Trophoblast cell (in vitro differentiated cells and primary cell): ENCODE data around the gene UBE2J2.

Experiments
- DNase-seq, 2 donors: peaks; one replicate each; pipeline ENCODE4 v3.0.0-alpha.2; 2016
- H2AFZ ChIP-seq: 2 replicates; pipeline ENCODE4 v1.6.1; 2013; ENCODE audit warnings: low read length, moderate library complexity, mild to moderate bottlenecking; ENCODE audit not compliant: insufficient read depth, poor library complexity
- H2AK5ac ChIP-seq: 2 replicates; pipeline ENCODE4 v1.6.1; 2013; ENCODE audit warnings: mild to moderate bottlenecking, low read length
- H2BK120ac ChIP-seq: 2 replicates; pipeline ENCODE4 v1.6.1; 2013; ENCODE audit warnings: low read length, mild to moderate bottlenecking, moderate library complexity; ENCODE audit not compliant: insufficient read depth, poor library complexity
- H2BK12ac ChIP-seq: 2 replicates; pipeline ENCODE4 v1.6.1; 2013; ENCODE audit warnings: mild to moderate bottlenecking, low read length, moderate library complexity
- H2BK5ac ChIP-seq: 2 replicates; pipeline ENCODE4 v1.6.1; 2013; ENCODE audit warnings: low read length, low read depth, moderate library complexity, mild to moderate bottlenecking; ENCODE audit not compliant: poor library complexity
- H3K14ac ChIP-seq: 2 replicates; pipeline ENCODE4 v1.6.1; 2013; ENCODE audit warnings: mild to moderate bottlenecking, low read length
- H3K18ac ChIP-seq: 2 replicates; pipeline ENCODE4 v1.6.1; 2013; ENCODE audit warnings: mild to moderate bottlenecking, low read length
- H3K23ac ChIP-seq: 2 replicates; pipeline ENCODE4 v1.6.1; 2013; ENCODE audit warnings: low read length
- H3K27ac ChIP-seq: 2 replicates; pipeline ENCODE4 v1.5.1; 2013; ENCODE audit warnings: low read depth, mild to moderate bottlenecking, inconsistent platforms, low read length, moderate library complexity
- H3K27me3 ChIP-seq: 2 replicates; pipeline ENCODE4 v1.6.1; 2013; ENCODE audit warnings: inconsistent platforms, mild to moderate bottlenecking, low read length, moderate library complexity; ENCODE audit not compliant: insufficient read depth
- H3K36me3 ChIP-seq, 2 experiments: 1 replicate in 1 of 2; 2 replicates in 1 of 2; pipeline ENCODE4 v1.6.1; 2013; ENCODE audit warnings: low read length in 2 of 2, mild to moderate bottlenecking in 2 of 2, moderate library complexity in 1 of 2; ENCODE audit not compliant: insufficient read depth in 2 of 2, control insufficient read depth in 1 of 2
- H3K4ac ChIP-seq: 2 replicates; pipeline ENCODE4 v1.6.1; 2013; ENCODE audit warnings: low read depth, mild to moderate bottlenecking, low read length, moderate library complexity
- H3K4me1 ChIP-seq, 2 experiments: 1 replicate in 1 of 2; 2 replicates in 1 of 2; pipeline ENCODE4 v1.6.1; 2013; ENCODE audit warnings: low read length in 2 of 2, mild to moderate bottlenecking in 2 of 2, moderate library complexity in 1 of 2; ENCODE audit not compliant: insufficient read depth in 2 of 2, control insufficient read depth in 1 of 2
- H3K4me2 ChIP-seq: 2 replicates; pipeline ENCODE4 v1.6.1; 2013; ENCODE audit warnings: inconsistent platforms, mild to moderate bottlenecking, low read length, moderate library complexity
- H3K4me3 ChIP-seq: 2 replicates; pipeline ENCODE4 v1.5.1; 2013; ENCODE audit warnings: mild to moderate bottlenecking, low read depth, low read length, inconsistent platforms
- H3K79me1 ChIP-seq: one replicate; pipeline ENCODE4 v1.6.1; 2013; ENCODE audit warnings: low read length
- H3K79me2 ChIP-seq: 2 replicates; pipeline ENCODE4 v1.6.1; 2013; ENCODE audit warnings: low read length, mild to moderate bottlenecking; ENCODE audit not compliant: control insufficient read depth, insufficient read depth, poor library complexity
- H3K9ac ChIP-seq: 2 replicates; pipeline ENCODE4 v1.6.1; 2013; ENCODE audit warnings: mild to moderate bottlenecking, low read length
- H3K9me3 ChIP-seq: 2 replicates; pipeline ENCODE4 v1.6.1; 2013; ENCODE audit warnings: low read depth, mild to moderate bottlenecking, control low read depth, inconsistent platforms, low read length; ENCODE audit not compliant: insufficient read depth
- H4K12ac ChIP-seq: 2 replicates; pipeline ENCODE4 v1.6.1; 2013; ENCODE audit warnings: low read depth, mild to moderate bottlenecking, low read length, moderate library complexity
- H4K8ac ChIP-seq: 2 replicates; pipeline ENCODE4 v1.6.1; 2013; ENCODE audit warnings: low read depth, mild to moderate bottlenecking, low read length, moderate library complexity
- H4K91ac ChIP-seq: one replicate; pipeline ENCODE4 v1.6.1; 2013; ENCODE audit warnings: low read depth, mild to moderate bottlenecking, low read length, moderate library complexity
- WGBS: extraction: QIAGEN DNeasy Blood & Tissue Kit; methylation state at CpG from one replicate; pipeline ENCODE4 v1.1.7; 2013; ENCODE audit warnings: missing lambda C conversion rate; ENCODE audit not compliant: insufficient read length, insufficient coverage; ENCODE audit errors: extremely low coverage; 5-methylcytosine and 5-hydroxymethylcytosine counted together

Gene UBE2J2

GRCh38 chr1:1216770-1217620 is 56.7 kb downstream of the UBE2J2 start:
- Histone ChIP-seq H2AK5ac (no peak overlapping the region), H3K27me3 (no peaks in the 10 kb centered on the region), H3K18ac (no peak overlapping the region), H3K23ac (no peak overlapping the region), H2BK120ac (no peak overlapping the region), H3K27ac (no peak overlapping the region), H3K9me3 (peaks cover 7% of the 10 kb centered on the region), H3K4ac (no peak overlapping the region), H2BK12ac (no peak overlapping the region), H2AFZ (no peak overlapping the region), H3K4me3 (no peak overlapping the region), H4K91ac (no peak overlapping the region), H3K4me2 (no peak overlapping the region), H4K8ac (no peak overlapping the region), H3K9ac (no peak overlapping the region), H3K79me1 (no peaks in the 10 kb centered on the region), H3K14ac (no peak overlapping the region), H2BK5ac (no peak overlapping the region), H3K4me1 (no peaks in the 10 kb centered on the region), H3K36me3 (peaks cover 60 to 65% of the 10 kb centered on the region in 2 experiments), H4K12ac (no peak overlapping the region), H3K79me2 (no peaks in the 10 kb centered on the region)
- no CpG with 5 or more reads among the region's 74 CpGs for WGBS
- DNase-seq, result no peak

GRCh38 chr1:1215881-1216605 is 57.6 kb downstream of the UBE2J2 start:
- no peak overlapping the region for H4K8ac ChIP-seq
- no CpG with 5 or more reads among the region's 21 CpGs for WGBS

GRCh38 chr1:1215080-1215676 is 58.5 kb downstream of the UBE2J2 start:
- H2BK12ac ChIP-seq, result no peak overlapping the region
- no peak overlapping the region for H4K91ac ChIP-seq
- H3K4me2 ChIP-seq, result no peak overlapping the region
- no peak overlapping the region for H2AK5ac ChIP-seq
- H3K36me3 ChIP-seq, result peaks cover 42 to 48% of the 10 kb centered on the region in 2 experiments
- no CpG with 5 or more reads among the region's 11 CpGs for WGBS
- no peak overlapping the region for H3K4ac ChIP-seq
- H3K18ac ChIP-seq, result no peak overlapping the region
- H3K14ac ChIP-seq, result no peak overlapping the region
- H3K79me2 ChIP-seq, result no peaks in the 10 kb centered on the region
- no peak overlapping the region for H2AFZ ChIP-seq
- H3K27me3 ChIP-seq, result no peaks in the 10 kb centered on the region
- no peak for DNase-seq
- peak overlapping the region; percentile 6 for H3K4me3 ChIP-seq
- H3K27ac ChIP-seq, result no peak overlapping the region
- no peak overlapping the region for H2BK120ac ChIP-seq
- H3K23ac ChIP-seq, result no peak overlapping the region
- no peaks in the 10 kb centered on the region for H3K4me1 ChIP-seq
- no peak overlapping the region for H4K8ac ChIP-seq
- H3K79me1 ChIP-seq, result no peaks in the 10 kb centered on the region
- H3K9me3 ChIP-seq, result peaks cover 7% of the 10 kb centered on the region
- H4K12ac ChIP-seq, result no peak overlapping the region
- H3K9ac ChIP-seq, result no peak overlapping the region
- no peak overlapping the region for H2BK5ac ChIP-seq

More at GRCh38 chr1:1215881-1216605, 57.6 kb downstream of the UBE2J2 start:
- Histone ChIP-seq H3K9me3 (peaks cover 7% of the 10 kb centered on the region), H3K14ac (no peak overlapping the region), H3K79me2 (no peaks in the 10 kb centered on the region), H4K91ac (no peak overlapping the region), H3K4ac (no peak overlapping the region), H3K18ac (no peak overlapping the region), H3K36me3 (peaks cover 51 to 56% of the 10 kb centered on the region in 2 experiments), H3K4me1 (no peaks in the 10 kb centered on the region), H3K23ac (no peak overlapping the region), H2AK5ac (no peak overlapping the region), H3K9ac (no peak overlapping the region), H3K27me3 (no peaks in the 10 kb centered on the region), H2BK120ac (no peak overlapping the region), H4K12ac (no peak overlapping the region), H2AFZ (no peak overlapping the region), H3K79me1 (no peaks in the 10 kb centered on the region), H2BK5ac (no peak overlapping the region), H3K4me2 (no peak overlapping the region), H2BK12ac (no peak overlapping the region), H3K27ac (no peak overlapping the region), H3K4me3 (no peak overlapping the region)
- DNase-seq, result no peak

- Histone ChIP-seq H3K4me2 (no peak within 1 kb of the TSS), H4K12ac (no peak within 1 kb of the TSS), H4K91ac (no peak within 1 kb of the TSS), H2AK5ac (no peak within 1 kb of the TSS), H3K36me3 (peaks cover 28 to 32% of the 10 kb centered on the region in 2 experiments), H3K18ac (no peak within 1 kb of the TSS), H3K79me2 (no peaks in the 10 kb centered on the region), H2BK5ac (no peak within 1 kb of the TSS), H3K27ac (no peak within 1 kb of the TSS), H3K23ac (no peak within 1 kb of the TSS), H2BK120ac (no peak within 1 kb of the TSS), H2BK12ac (no peak within 1 kb of the TSS), H3K9ac (no peak within 1 kb of the TSS), H3K4ac (no peak within 1 kb of the TSS), H3K79me1 (no peaks in the 10 kb centered on the region), H3K14ac (no peak within 1 kb of the TSS), H3K9me3 (peaks cover 7% of the 10 kb centered on the region), H4K8ac (no peak within 1 kb of the TSS), H2AFZ (no peak within 1 kb of the TSS), H3K27me3 (no peaks in the 10 kb centered on the region), H3K4me1 (no peaks in the 10 kb centered on the region), H3K4me3 (no peak within 1 kb of the TSS)
- WGBS, result no CpG with 5 or more reads among the region's 56 CpGs
- DNase-seq, result peak in 1 of 2 donors; percentile 21
Observed at GRCh38 chr1:1213345-1214265, 60.0 kb downstream of the UBE2J2 start, which contains the start of gene TNFRSF4. Gene TNFRSF4 (minus strand): TSS chr1:1214153. CDS start chr1:1214127, 26 bp downstream.
